T47D (cell line): ENCODE results near the gene FYN.

Experiments
- DNase-seq, 2 experiments: peaks; one replicate each; pipeline versions ENCODE4 v3.0.0 to v3.0.0-alpha.2; 2011 to 2012; ENCODE audit warnings: low read depth in 1 of 2, low spot score in 1 of 2
- JUND ChIP-seq: IDR thresholded peaks from 2 replicates; pipeline ENCODE4 v1.6.1; 2012; ENCODE audit warnings: low read depth
- in situ Hi-C: cut with HindIII; loops from 2 replicates; pipeline ENCODE4 v1.10.0; 2016; ENCODE audit warnings: low sequenced_read_pairs, low pct_unique_long_range_greater_than_20kb

The FYN gene

GRCh38 chr6:111832833-111833418 is 40.3 kb downstream of the FYN start:
- DNase-seq = no peak
- no peak for TF ChIP-seq JUND
- in situ Hi-C loops = no loop called here

- in situ Hi-C loops = no loop called here
- no peak for TF ChIP-seq JUND
Measured at GRCh38 chr6:111831408-111831807, 41.8 kb downstream of the FYN start.

GRCh38 chr6:111829998-111830397 is 43.3 kb downstream of the FYN start:
- TF ChIP-seq JUND = no peak
- in situ Hi-C loops = no loop called here

More at GRCh38 chr6:111831408-111831807, 41.8 kb downstream of the FYN start:
- DNase-seq = no peak

DNA sequence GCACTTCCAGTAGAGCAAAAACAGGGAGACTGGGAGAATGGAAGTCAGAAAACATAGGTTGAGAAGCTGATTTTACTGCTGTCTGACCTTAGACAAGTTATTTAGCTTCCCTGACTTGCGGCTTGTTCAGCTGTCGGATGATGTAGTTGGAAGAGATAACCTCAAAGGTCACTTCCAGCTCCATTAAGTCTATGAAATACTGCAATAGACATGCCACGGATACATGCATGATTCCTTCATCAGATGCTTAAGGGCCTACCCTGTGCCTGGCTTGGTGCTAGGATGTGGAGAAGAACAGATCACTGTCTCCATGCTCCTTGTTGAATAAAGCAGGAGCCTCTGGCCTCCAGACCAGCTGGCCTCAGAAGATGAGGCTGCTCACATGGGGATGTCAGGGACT is 43.7 kb downstream of the FYN start:
- in situ Hi-C loops = no loop called here
- TF ChIP-seq JUND = no peak
- DNase-seq = no peak

More at GRCh38 chr6:111829998-111830397, 43.3 kb downstream of the FYN start:
- no peak for DNase-seq

- no peak for TF ChIP-seq JUND
- in situ Hi-C loops = no loop called here
- DNase-seq = no peak
Measured at GRCh38 chr6:111828809-111829208, 44.4 kb downstream of the FYN start.

DNA sequence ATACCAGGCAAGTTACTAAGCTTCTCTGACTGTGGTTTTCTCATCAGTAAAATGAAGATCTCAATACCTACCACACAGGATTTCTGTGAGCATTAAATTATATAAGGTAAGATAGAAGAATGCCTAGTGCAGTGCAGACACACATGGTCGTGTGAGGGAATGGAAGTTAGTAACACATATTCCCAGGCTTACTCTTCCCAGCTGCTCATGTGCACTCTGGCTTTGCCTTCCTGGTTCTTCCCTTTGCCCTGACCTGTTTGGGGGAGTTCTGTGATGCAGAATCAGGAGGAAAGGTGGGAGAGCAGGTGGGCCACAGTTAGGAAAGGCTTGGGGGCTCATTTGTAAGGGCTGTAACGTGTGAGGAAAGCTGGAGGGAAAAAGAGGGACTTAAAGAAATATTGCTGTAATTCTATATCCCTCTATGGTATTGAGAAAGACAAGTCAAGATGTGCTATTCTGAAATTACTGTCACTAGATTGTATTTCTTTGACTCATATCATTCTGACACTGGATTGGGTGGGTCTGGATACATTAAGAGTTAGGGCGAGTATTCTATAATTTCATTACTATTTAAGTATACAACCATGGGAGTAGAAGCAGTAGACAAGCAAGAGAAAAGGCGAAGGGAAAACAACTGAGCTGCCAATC is 47.7 kb downstream of the FYN start:
- in situ Hi-C loops = no loop called here
- TF ChIP-seq JUND = no peak
- no peak for DNase-seq

GRCh38 chr6:111824608-111825337 is 48.5 kb downstream of the FYN start:
- DNase-seq = no peak
- no peak for TF ChIP-seq JUND
- in situ Hi-C loops = no loop called here

DNA sequence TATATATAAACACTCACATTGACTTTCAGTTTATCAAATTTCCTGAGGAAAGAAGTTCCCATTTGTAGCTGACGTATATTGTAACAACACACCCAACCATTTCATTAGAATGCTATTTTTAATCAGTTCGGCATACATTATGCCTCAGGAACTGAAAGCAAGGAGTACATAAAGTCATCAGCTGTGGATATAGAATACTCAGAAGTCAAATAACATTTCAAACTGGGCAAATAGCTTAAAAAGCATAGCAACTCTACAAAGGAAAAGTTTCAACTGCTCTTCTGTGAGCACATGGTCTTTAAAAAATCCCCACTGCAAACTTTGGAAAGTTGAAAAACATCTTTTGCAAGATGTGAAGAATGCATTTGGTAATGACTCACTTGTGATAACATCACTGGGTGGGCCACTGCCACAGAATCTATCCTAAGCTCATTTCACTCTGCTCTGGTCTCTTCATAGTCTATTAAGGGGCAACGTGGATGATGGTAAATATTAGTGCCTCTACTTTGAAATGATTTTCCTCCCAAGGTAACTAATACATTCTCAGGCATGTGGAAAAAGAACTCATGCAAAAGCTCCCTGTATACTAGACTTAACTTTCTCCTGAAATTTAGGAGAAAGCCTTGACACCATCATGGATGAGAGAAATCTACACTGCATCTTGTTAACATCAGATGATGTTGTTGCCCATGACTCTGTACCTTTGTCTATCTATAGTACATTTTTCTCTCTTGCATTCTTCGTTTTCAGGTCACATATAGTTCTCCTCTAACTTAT is 49.2 kb downstream of the FYN start:
- no peak for DNase-seq
- in situ Hi-C loops = no loop called here
- no peak for TF ChIP-seq JUND

GRCh38 chr6:111823012-111823411 is 50.2 kb downstream of the FYN start:
- no peak for DNase-seq
- TF ChIP-seq JUND = no peak
- in situ Hi-C loops = no loop called here

- TF ChIP-seq JUND = no peak
Measured at GRCh38 chr6:111819458-111819857, 53.8 kb downstream of the FYN start.

DNA sequence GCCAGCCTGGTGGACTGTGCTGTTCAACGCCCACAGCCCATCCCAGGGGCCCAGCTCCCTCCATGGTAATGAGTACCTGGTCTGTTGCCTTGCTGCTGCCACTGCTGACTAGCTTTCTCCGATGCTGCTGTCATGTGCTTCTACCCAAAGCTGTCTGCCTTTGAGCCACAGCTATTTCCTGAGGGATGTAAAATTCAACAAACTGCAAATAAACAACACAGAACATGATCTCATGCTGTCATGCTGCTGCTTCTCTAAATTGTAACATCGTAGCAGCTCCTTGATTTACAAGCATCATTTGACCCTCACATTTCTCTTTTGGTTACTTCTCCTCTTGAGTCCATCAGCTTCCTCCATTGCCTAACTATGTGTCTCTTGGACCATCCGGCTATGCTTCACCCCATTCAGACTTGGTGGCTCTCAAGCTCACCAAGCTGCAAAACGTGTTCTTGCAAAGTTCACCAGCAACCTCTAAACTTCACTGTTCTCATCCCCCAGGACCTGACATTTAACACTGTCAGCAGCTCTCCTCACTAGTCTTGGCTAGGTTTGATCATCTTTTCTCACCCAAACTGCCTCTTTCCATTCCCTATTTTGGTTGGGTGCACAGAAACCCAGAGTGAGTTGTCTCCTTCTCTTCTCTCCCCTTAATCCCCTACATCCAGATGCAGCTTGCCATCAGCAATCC is 54.6 kb downstream of the FYN start:
- DNase-seq = no peak
- TF ChIP-seq JUND = no peak
- in situ Hi-C loops = no loop called here

More at GRCh38 chr6:111819458-111819857, 53.8 kb downstream of the FYN start:
- no peak for DNase-seq
- in situ Hi-C loops = no loop called here
